Stimulated activated CD4-positive, alpha-beta T cell treated with anti-CD3 and anti-CD28 coated beads, Interleukin-12 subunit alpha, Interleukin-12 subunit beta, amount 100 ng/mL, for 48 hours (primary cell): ENCODE measurements around the gene AJUBA.
"Not testable (repeated sequence)": the region's sequence is repeated elsewhere in the genome, so short reads cannot be mapped to it uniquely, and the experiment has no call there.

Experiments
- DNase-seq, 3 donors: peaks; one replicate each; pipeline ENCODE4 v3.0.0-alpha.2; 2020; ENCODE audit warnings: low read depth in 2 of 3, low spot score in 1 of 3

Gene AJUBA

GRCh38 chr14:22952418-22952817, 29.9 kb downstream of the AJUBA start:
- no peak for DNase-seq

GRCh38 chr14:22951795-22952194, 30.6 kb downstream of the AJUBA start:
- DNase-seq: not testable (repeated sequence)

DNA sequence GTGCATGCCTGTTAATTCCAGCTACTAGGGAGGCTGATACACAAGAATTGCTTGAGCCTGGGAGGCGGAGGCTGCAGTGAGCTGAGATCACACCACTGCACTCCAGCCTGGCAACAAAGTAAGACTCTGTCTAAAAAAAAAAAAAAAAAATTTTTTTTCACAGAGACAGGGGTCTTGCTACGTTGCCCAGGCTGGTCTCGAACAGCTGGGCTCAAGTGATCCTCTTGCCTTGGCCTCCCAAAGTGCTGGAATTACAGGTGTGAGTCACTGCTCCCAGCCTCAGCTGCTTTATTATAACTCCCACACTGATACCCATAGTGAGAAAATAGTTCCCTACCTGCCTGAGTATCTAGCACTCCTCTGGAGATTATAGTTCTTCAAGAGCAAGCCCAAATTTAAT, 36.7 kb downstream of the AJUBA start:
- no peak for DNase-seq

DNA sequence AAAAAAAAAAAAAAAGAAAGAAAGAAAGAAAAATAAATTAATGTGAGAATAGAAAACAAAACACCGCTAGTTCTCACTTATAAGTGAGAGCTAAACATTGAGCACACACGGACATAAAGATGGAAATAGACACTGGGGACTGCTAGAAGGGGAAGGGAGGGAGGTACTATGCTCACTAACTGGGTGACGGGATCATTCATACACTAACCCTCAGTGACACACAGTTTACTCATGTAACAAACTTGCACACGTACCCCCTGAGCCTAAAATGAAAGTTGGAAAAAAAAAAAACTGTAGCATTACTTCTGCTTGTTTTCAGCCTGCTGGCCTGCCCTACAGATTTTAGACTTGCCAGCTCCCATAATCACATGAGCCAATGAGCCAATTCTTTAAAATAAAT, 42.7 kb downstream of the AJUBA start:
- no peak for DNase-seq

- no peak for DNase-seq
Measured at GRCh38 chr14:22935156-22935555, 47.2 kb downstream of the AJUBA start.

GRCh38 chr14:22932146-22932545, 50.2 kb downstream of the AJUBA start:
- no peak for DNase-seq

GRCh38 chr14:22929961-22930364, 52.4 kb downstream of the AJUBA start:
- DNase-seq: no peak

DNA sequence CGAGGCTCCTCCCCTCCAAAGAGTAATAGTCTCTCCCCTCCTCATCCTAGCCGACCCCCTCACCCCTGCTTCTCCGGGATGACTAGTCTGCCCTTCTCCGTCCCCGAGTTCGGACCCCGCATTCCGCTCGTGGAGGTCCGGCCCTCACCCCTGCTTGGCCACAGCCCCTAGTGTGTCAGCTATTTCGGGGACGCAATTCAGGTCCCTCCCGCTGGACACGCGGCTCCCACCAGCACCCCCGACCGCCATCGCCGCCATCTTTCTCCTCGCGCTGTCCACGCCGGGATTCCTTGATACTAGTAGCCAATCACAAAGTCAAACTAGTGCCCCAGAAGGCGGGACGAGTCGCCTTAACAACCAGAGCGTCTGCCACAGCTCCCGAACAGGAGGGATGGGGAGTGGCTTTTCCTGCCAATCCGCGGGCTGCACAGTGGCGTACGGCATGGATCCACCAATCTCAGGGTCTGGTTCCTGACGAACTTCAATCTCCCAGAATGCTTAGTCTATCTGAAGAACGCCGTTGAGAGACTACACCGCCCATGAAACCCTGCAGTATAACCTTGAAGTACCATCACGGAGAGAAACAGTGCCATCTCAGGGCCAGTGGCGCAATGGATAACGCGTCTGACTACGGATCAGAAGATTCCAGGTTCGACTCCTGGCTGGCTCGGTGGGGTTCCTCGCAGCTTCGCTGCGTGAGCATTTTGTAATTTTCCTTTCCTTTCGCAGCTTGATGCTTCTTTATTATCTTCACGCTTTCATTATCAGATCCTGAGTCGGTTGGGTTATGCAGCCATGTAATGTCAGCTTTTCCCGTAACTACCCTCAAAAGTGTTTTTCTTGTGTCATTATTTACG, 53.0 kb downstream of the AJUBA start, which contains the start of gene PRMT5:
TSS of gene PRMT5 (minus strand) at position 273 of the 857 bp plus-strand sequence. CDS start at position 258, 15 bp downstream.
- DNase-seq: peak; percentile 97 to 100 (median 98)

GRCh38 chr14:22928237-22929103, 53.9 kb downstream of the AJUBA start:
- DNase-seq: no peak

DNA sequence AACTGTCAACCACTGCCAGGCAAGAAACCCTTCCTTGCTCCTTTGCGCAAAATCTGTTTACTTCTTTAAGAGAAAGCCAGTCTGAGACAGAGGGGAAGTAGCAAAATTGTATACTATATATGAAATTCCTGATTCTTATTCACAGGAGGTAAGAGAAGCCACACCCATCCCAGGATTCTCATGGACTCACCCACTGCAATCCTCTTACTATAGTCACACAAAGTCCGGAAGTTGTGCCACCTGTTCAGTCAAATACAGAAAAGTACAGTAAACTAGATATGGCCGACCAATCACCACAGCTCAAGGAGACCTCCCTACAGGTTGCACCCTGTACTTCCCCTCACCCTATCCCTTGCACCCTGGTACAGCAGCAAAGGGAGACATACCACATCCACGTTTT, 56.0 kb downstream of the AJUBA start:
- DNase-seq: no peak

GRCh38 chr14:22925513-22925912, 56.8 kb downstream of the AJUBA start:
- DNase-seq: no peak

GRCh38 chr14:22923746-22924145, 58.6 kb downstream of the AJUBA start:
- no peak for DNase-seq

GRCh38 chr14:22922294-22922693, 60.1 kb downstream of the AJUBA start:
- no peak for DNase-seq
